Nucleus accumbens (tissue), 56 donors: ENCODE data around the gene NOX3.

Source experiments
- DNase-seq, 56 donors: peaks; one replicate each; lab custom pipeline; 2025; lab: John Stamatoyannopoulos, UW

NOX3 gene

GRCh38 chr6:155404937-155405336, 50.7 kb downstream of the NOX3 start:
- DNase-seq, result no peak

- no peak for DNase-seq
Observed at GRCh38 chr6:155402656-155403304, 52.9 kb downstream of the NOX3 start.

GRCh38 chr6:155400654-155400965, 55.0 kb downstream of the NOX3 start:
- no peak for DNase-seq

- no peak for DNase-seq
Observed at GRCh38 chr6:155399745-155400653, 55.6 kb downstream of the NOX3 start.

- no peak for DNase-seq
Observed at GRCh38 chr6:155399062-155399744, 56.4 kb downstream of the NOX3 start.

- no peak for DNase-seq
Observed at GRCh38 chr6:155398701-155399061, 57.0 kb downstream of the NOX3 start.

GRCh38 chr6:155398221-155398620, 57.4 kb downstream of the NOX3 start:
- no peak for DNase-seq

GRCh38 chr6:155397172-155397705, 58.4 kb downstream of the NOX3 start:
- no peak for DNase-seq

- DNase-seq, result no peak
Observed at GRCh38 chr6:155396605-155397004, 59.0 kb downstream of the NOX3 start.

- DNase-seq, result no peak
Observed at GRCh38 chr6:155395339-155395738, 60.3 kb downstream of the NOX3 start.

- DNase-seq, result no peak
Observed at GRCh38 chr6:155389130-155389529, 66.5 kb downstream of the NOX3 start.

GRCh38 chr6:155388591-155388990, 67.0 kb downstream of the NOX3 start:
- no peak for DNase-seq

GRCh38 chr6:155387481-155387880, 68.2 kb downstream of the NOX3 start:
- no peak for DNase-seq

GRCh38 chr6:155384321-155384952, 71.2 kb downstream of the NOX3 start:
- no peak for DNase-seq

GRCh38 chr6:155383913-155384312, 71.7 kb downstream of the NOX3 start:
- DNase-seq, result no peak

GRCh38 chr6:155382338-155382685, 73.3 kb downstream of the NOX3 start:
- no peak for DNase-seq

GRCh38 chr6:155381673-155382337, 73.8 kb downstream of the NOX3 start:
- DNase-seq, result no peak

- peak in 1 of 56 donors; percentile 3 for DNase-seq
Observed at GRCh38 chr6:155380666-155381332, 74.8 kb downstream of the NOX3 start.

- DNase-seq, result no peak
Observed at GRCh38 chr6:155378724-155379123, 76.9 kb downstream of the NOX3 start.

GRCh38 chr6:155378276-155378675, 77.4 kb downstream of the NOX3 start:
- no peak for DNase-seq
